Measurements from ENCODE around the gene IMPDH1.

IMPDH1 gene

GRCh38 chr7:128393526-128394330 is 16.1 kb downstream of the IMPDH1 start:
- no peaks in the 10 kb centered on the region for H3K9me2 ChIP-seq (ENCODE audit: low read depth, low read length)
- H3K4me3 ChIP-seq (ENCODE audit: low read depth, low read length, poor library complexity, severe bottlenecking): no peak overlapping the region
- no peak overlapping the region for H3K4me2 ChIP-seq (ENCODE audit: low read length)
- TF ChIP-seq EZH2 (IDR thresholded peaks at IDR 0.05; ENCODE audit: borderline replicate concordance, low read length) (no peak), CTCF (IDR thresholded peaks at IDR 0.05; ENCODE audit: low read length) (no peak)
- no peaks in the 10 kb centered on the region for H3K79me2 ChIP-seq (ENCODE audit: insufficient read depth, low read length)
- no peaks in the 10 kb centered on the region for H4K20me1 ChIP-seq (ENCODE audit: insufficient read depth, low read length)
- no peaks in the 10 kb centered on the region for H3K27me3 ChIP-seq (ENCODE audit: insufficient read depth, low read length)
- no peaks in the 10 kb centered on the region for H3K9me3 ChIP-seq (ENCODE audit: low read length)
- no peak overlapping the region for H3K27ac ChIP-seq (ENCODE audit: low read depth, low read length, poor library complexity, severe bottlenecking)
- peaks cover 72% of the 10 kb centered on the region for H3K36me3 ChIP-seq (ENCODE audit: insufficient read depth, low read length)
- H2AFZ ChIP-seq (ENCODE audit: low read length): no peak overlapping the region
- no peak overlapping the region for H3K9ac ChIP-seq (ENCODE audit: low read length)
- H3F3A ChIP-seq (ENCODE audit: insufficient read depth, low read length): no peaks in the 10 kb centered on the region
- H3K4me1 ChIP-seq (ENCODE audit: insufficient read depth, low read length, severe bottlenecking): no peaks in the 10 kb centered on the region

GRCh38 chr7:128392446-128393327 is 17.1 kb downstream of the IMPDH1 start:
- H3K27ac ChIP-seq (ENCODE audit: low read depth, low read length, poor library complexity, severe bottlenecking): no peak overlapping the region
- H3K9me2 ChIP-seq (ENCODE audit: low read depth, low read length): no peaks in the 10 kb centered on the region
- H3F3A ChIP-seq (ENCODE audit: insufficient read depth, low read length): no peaks in the 10 kb centered on the region
- TF ChIP-seq CTCF (IDR thresholded peaks at IDR 0.05; ENCODE audit: low read length) (no peak), EZH2 (IDR thresholded peaks at IDR 0.05; ENCODE audit: borderline replicate concordance, low read length) (no peak)
- H3K9ac ChIP-seq (ENCODE audit: low read length): no peak overlapping the region
- no peaks in the 10 kb centered on the region for H3K27me3 ChIP-seq (ENCODE audit: insufficient read depth, low read length)
- H3K4me2 ChIP-seq (ENCODE audit: low read length): no peak overlapping the region
- H3K4me1 ChIP-seq (ENCODE audit: insufficient read depth, low read length, severe bottlenecking): no peaks in the 10 kb centered on the region
- H2AFZ ChIP-seq (ENCODE audit: low read length): no peak overlapping the region
- no peaks in the 10 kb centered on the region for H4K20me1 ChIP-seq (ENCODE audit: insufficient read depth, low read length)
- peaks cover 61% of the 10 kb centered on the region for H3K36me3 ChIP-seq (ENCODE audit: insufficient read depth, low read length)
- H3K9me3 ChIP-seq (ENCODE audit: low read length): no peaks in the 10 kb centered on the region
- no peaks in the 10 kb centered on the region for H3K79me2 ChIP-seq (ENCODE audit: insufficient read depth, low read length)
- H3K4me3 ChIP-seq (ENCODE audit: low read depth, low read length, poor library complexity, severe bottlenecking): no peak overlapping the region

GRCh38 chr7:128391805-128392204 is 18.0 kb downstream of the IMPDH1 start:
- H3K27ac ChIP-seq (ENCODE audit: low read depth, low read length, poor library complexity, severe bottlenecking): no peak overlapping the region
- H3K4me2 ChIP-seq (ENCODE audit: low read length): no peak overlapping the region
- no peaks in the 10 kb centered on the region for H3K79me2 ChIP-seq (ENCODE audit: insufficient read depth, low read length)
- no peaks in the 10 kb centered on the region for H3K4me1 ChIP-seq (ENCODE audit: insufficient read depth, low read length, severe bottlenecking)
- no peaks in the 10 kb centered on the region for H4K20me1 ChIP-seq (ENCODE audit: insufficient read depth, low read length)
- peaks cover 53% of the 10 kb centered on the region for H3K36me3 ChIP-seq (ENCODE audit: insufficient read depth, low read length)
- H3K9ac ChIP-seq (ENCODE audit: low read length): no peak overlapping the region
- no peaks in the 10 kb centered on the region for H3K27me3 ChIP-seq (ENCODE audit: insufficient read depth, low read length)
- H3F3A ChIP-seq (ENCODE audit: insufficient read depth, low read length): no peaks in the 10 kb centered on the region
- no peak overlapping the region for H2AFZ ChIP-seq (ENCODE audit: low read length)
- no peaks in the 10 kb centered on the region for H3K9me2 ChIP-seq (ENCODE audit: low read depth, low read length)
- TF ChIP-seq EZH2 (IDR thresholded peaks at IDR 0.05; ENCODE audit: borderline replicate concordance, low read length) (no peak), CTCF (IDR thresholded peaks at IDR 0.05; ENCODE audit: low read length) (no peak)
- no peaks in the 10 kb centered on the region for H3K9me3 ChIP-seq (ENCODE audit: low read length)
- H3K4me3 ChIP-seq (ENCODE audit: low read depth, low read length, poor library complexity, severe bottlenecking): no peak overlapping the region

Data from OCI-LY1 (cell line).